Measurements from ENCODE around the gene ACTG2. TPM values are rescaled to one million over a fixed set of nuclear protein-coding genes. Genes with fewer than 3 reads are reported as not detected.

ACTG2 gene
- polyA plus RNA-seq, 2 donors: 343 to 660 TPM

GRCh38 chr2:73961274-73961673 is 68.5 kb downstream of the ACTG2 start:
- Histone ChIP-seq H3K27me3 (ENCODE audit: control insufficient read depth in 1 of 2, insufficient read depth in 2 of 2, low read length in 2 of 2) (no peaks in the 10 kb centered on the region), H3K9me3 (ENCODE audit: control insufficient read depth in 2 of 2, insufficient read depth in 1 of 2, low read depth in 1 of 2, low read length in 1 of 2) (no peaks in the 10 kb centered on the region), H3K4me3 (ENCODE audit: low read depth in 1 of 2, low read length in 2 of 2) (no peak overlapping the region), H3K36me3 (ENCODE audit: control insufficient read depth in 2 of 2, insufficient read depth in 2 of 2, low read length in 1 of 2) (peaks cover 10 to 11% of the 10 kb centered on the region in 2 donors), H3K4me1 (ENCODE audit: control insufficient read depth in 2 of 2, insufficient read depth in 2 of 2, low read length in 1 of 2) (no peaks in the 10 kb centered on the region), H3K27ac (ENCODE audit: low read depth in 2 of 2, low read length in 1 of 2) (no peak overlapping the region)
- WGBS, 2 donors: 96 to 99% methylated on average over 4 of the region's 4 CpGs

- Histone ChIP-seq H3K4me1 (ENCODE audit: control insufficient read depth in 2 of 2, insufficient read depth in 2 of 2, low read length in 1 of 2) (no peaks in the 10 kb centered on the region), H3K36me3 (ENCODE audit: control insufficient read depth in 2 of 2, insufficient read depth in 2 of 2, low read length in 1 of 2) (peaks cover 4 to 7% of the 10 kb centered on the region in 2 donors), H3K27me3 (ENCODE audit: control insufficient read depth in 1 of 2, insufficient read depth in 2 of 2, low read length in 2 of 2) (no peaks in the 10 kb centered on the region), H3K4me3 (ENCODE audit: low read depth in 1 of 2, low read length in 2 of 2) (no peak overlapping the region), H3K9me3 (ENCODE audit: control insufficient read depth in 2 of 2, insufficient read depth in 1 of 2, low read depth in 1 of 2, low read length in 1 of 2) (no peaks in the 10 kb centered on the region), H3K27ac (ENCODE audit: low read depth in 2 of 2, low read length in 1 of 2) (peak overlapping the region in 1 of 2 donors; percentile 8)
- 79 to 82% methylated on average over 12 of the region's 12 CpGs for WGBS, 2 donors
These were observed 69.2 kb downstream of the ACTG2 start for GRCh38 chr2:73961823-73962615.

- no peak overlapping the region for H3K27ac ChIP-seq (ENCODE audit: low read depth in 2 of 2, low read length in 1 of 2)
- H3K36me3 ChIP-seq (ENCODE audit: control insufficient read depth in 2 of 2, insufficient read depth in 2 of 2, low read length in 1 of 2): peaks cover 4 to 6% of the 10 kb centered on the region in 2 donors
- WGBS, 2 donors: 74 to 91% methylated on average over 5 of the region's 5 CpGs
- H3K4me1 ChIP-seq (ENCODE audit: control insufficient read depth in 2 of 2, insufficient read depth in 2 of 2, low read length in 1 of 2): no peaks in the 10 kb centered on the region
- no peaks in the 10 kb centered on the region for H3K9me3 ChIP-seq (ENCODE audit: control insufficient read depth in 2 of 2, insufficient read depth in 1 of 2, low read depth in 1 of 2, low read length in 1 of 2)
- no peak overlapping the region for H3K4me3 ChIP-seq (ENCODE audit: low read depth in 1 of 2, low read length in 2 of 2)
- H3K27me3 ChIP-seq (ENCODE audit: control insufficient read depth in 1 of 2, insufficient read depth in 2 of 2, low read length in 2 of 2): no peaks in the 10 kb centered on the region
These were observed 70.0 kb downstream of the ACTG2 start for GRCh38 chr2:73962798-73963197.

GRCh38 chr2:73963385-73964120 is 70.7 kb downstream of the ACTG2 start:
- H3K27me3 ChIP-seq (ENCODE audit: control insufficient read depth in 1 of 2, insufficient read depth in 2 of 2, low read length in 2 of 2): no peaks in the 10 kb centered on the region
- H3K36me3 ChIP-seq (ENCODE audit: control insufficient read depth in 2 of 2, insufficient read depth in 2 of 2, low read length in 1 of 2): peaks cover 1 to 6% of the 10 kb centered on the region in 2 donors
- no peaks in the 10 kb centered on the region for H3K9me3 ChIP-seq (ENCODE audit: control insufficient read depth in 2 of 2, insufficient read depth in 1 of 2, low read depth in 1 of 2, low read length in 1 of 2)
- no peak overlapping the region for H3K27ac ChIP-seq (ENCODE audit: low read depth in 2 of 2, low read length in 1 of 2)
- H3K4me1 ChIP-seq (ENCODE audit: control insufficient read depth in 2 of 2, insufficient read depth in 2 of 2, low read length in 1 of 2): no peaks in the 10 kb centered on the region
- H3K4me3 ChIP-seq (ENCODE audit: low read depth in 1 of 2, low read length in 2 of 2): no peak overlapping the region
- WGBS, 2 donors: 77 to 79% methylated on average over 13 of the region's 13 CpGs

GRCh38 chr2:73964223-73964622 is 71.4 kb downstream of the ACTG2 start:
- WGBS, 2 donors: 77 to 85% methylated on average over 2 of the region's 2 CpGs
- H3K9me3 ChIP-seq (ENCODE audit: control insufficient read depth in 2 of 2, insufficient read depth in 1 of 2, low read depth in 1 of 2, low read length in 1 of 2): no peaks in the 10 kb centered on the region
- H3K4me3 ChIP-seq (ENCODE audit: low read depth in 1 of 2, low read length in 2 of 2): no peak overlapping the region
- no peak overlapping the region for H3K27ac ChIP-seq (ENCODE audit: low read depth in 2 of 2, low read length in 1 of 2)
- H3K27me3 ChIP-seq (ENCODE audit: control insufficient read depth in 1 of 2, insufficient read depth in 2 of 2, low read length in 2 of 2): no peaks in the 10 kb centered on the region
- H3K4me1 ChIP-seq (ENCODE audit: control insufficient read depth in 2 of 2, insufficient read depth in 2 of 2, low read length in 1 of 2): no peaks in the 10 kb centered on the region
- peaks cover 0 to 2% of the 10 kb centered on the region in 2 donors for H3K36me3 ChIP-seq (ENCODE audit: control insufficient read depth in 2 of 2, insufficient read depth in 2 of 2, low read length in 1 of 2)

GRCh38 chr2:73965053-73965452 is 72.2 kb downstream of the ACTG2 start:
- Histone ChIP-seq H3K36me3 (ENCODE audit: control insufficient read depth in 2 of 2, insufficient read depth in 2 of 2, low read length in 1 of 2) (no peaks in the 10 kb centered on the region), H3K27me3 (ENCODE audit: control insufficient read depth in 1 of 2, insufficient read depth in 2 of 2, low read length in 2 of 2) (no peaks in the 10 kb centered on the region), H3K4me3 (ENCODE audit: low read depth in 1 of 2, low read length in 2 of 2) (no peak overlapping the region), H3K27ac (ENCODE audit: low read depth in 2 of 2, low read length in 1 of 2) (no peak overlapping the region), H3K4me1 (ENCODE audit: control insufficient read depth in 2 of 2, insufficient read depth in 2 of 2, low read length in 1 of 2) (no peaks in the 10 kb centered on the region), H3K9me3 (ENCODE audit: control insufficient read depth in 2 of 2, insufficient read depth in 1 of 2, low read depth in 1 of 2, low read length in 1 of 2) (no peaks in the 10 kb centered on the region)
- WGBS, 2 donors: 91 to 96% methylated on average over 3 of the region's 3 CpGs

- Histone ChIP-seq H3K27ac (ENCODE audit: low read depth in 2 of 2, low read length in 1 of 2) (no peak overlapping the region), H3K4me1 (ENCODE audit: control insufficient read depth in 2 of 2, insufficient read depth in 2 of 2, low read length in 1 of 2) (peaks cover 8% of the 10 kb centered on the region in 2 donors), H3K27me3 (ENCODE audit: control insufficient read depth in 1 of 2, insufficient read depth in 2 of 2, low read length in 2 of 2) (no peaks in the 10 kb centered on the region), H3K9me3 (ENCODE audit: control insufficient read depth in 2 of 2, insufficient read depth in 1 of 2, low read depth in 1 of 2, low read length in 1 of 2) (no peaks in the 10 kb centered on the region), H3K36me3 (ENCODE audit: control insufficient read depth in 2 of 2, insufficient read depth in 2 of 2, low read length in 1 of 2) (no peaks in the 10 kb centered on the region), H3K4me3 (ENCODE audit: low read depth in 1 of 2, low read length in 2 of 2) (no peak overlapping the region)
- 87 to 91% methylated on average over 7 to 8 of the region's 8 CpGs for WGBS, 2 donors
These were observed 75.6 kb downstream of the ACTG2 start for GRCh38 chr2:73968357-73968937.

- Histone ChIP-seq H3K27ac (ENCODE audit: low read depth in 2 of 2, low read length in 1 of 2) (no peak overlapping the region), H3K4me1 (ENCODE audit: control insufficient read depth in 2 of 2, insufficient read depth in 2 of 2, low read length in 1 of 2) (peaks cover 8% of the 10 kb centered on the region in 2 donors), H3K4me3 (ENCODE audit: low read depth in 1 of 2, low read length in 2 of 2) (no peak overlapping the region), H3K36me3 (ENCODE audit: control insufficient read depth in 2 of 2, insufficient read depth in 2 of 2, low read length in 1 of 2) (no peaks in the 10 kb centered on the region), H3K9me3 (ENCODE audit: control insufficient read depth in 2 of 2, insufficient read depth in 1 of 2, low read depth in 1 of 2, low read length in 1 of 2) (no peaks in the 10 kb centered on the region), H3K27me3 (ENCODE audit: control insufficient read depth in 1 of 2, insufficient read depth in 2 of 2, low read length in 2 of 2) (no peaks in the 10 kb centered on the region)
- 85 to 88% methylated on average over 4 of the region's 4 CpGs for WGBS, 2 donors
These were observed 76.5 kb downstream of the ACTG2 start for GRCh38 chr2:73969356-73969755.
